OCI-LY7 (cell line): ENCODE results near the gene CYTH3. TPM values are rescaled to one million over a fixed set of nuclear protein-coding genes. Genes with fewer than 3 reads are reported as not detected.

Experiments
- BruUV-seq: library from RNA; stranded (reverse); fragments of 400-500 nt; replicated peaks from 2 replicates; lab custom pipeline; 2021; lab: Mats Ljungman, UMichigan
- CTCF ChIA-PET: fragments of 300-600 bp; sonication (Branson Sonifier 250); formaldehyde crosslinking; loops from one replicate; lab custom pipeline; 2022; ENCODE audit warnings: antibody characterized with exemption; ENCODE audit not compliant: unreplicated experiment; lab: Charles Lee
- POLR2A ChIA-PET: fragments of 300-600 bp; sonication (Branson Sonifier 250); formaldehyde crosslinking; loops from one replicate; lab custom pipeline; 2022; ENCODE audit warnings: antibody characterized with exemption; lab: Charles Lee
- DNase-seq: peaks from one replicate; pipeline ENCODE4 v3.0.0-alpha.2; 2015; ENCODE audit warnings: low spot score
- H2AFZ ChIP-seq: fragments of 200-600 bp; sonication (generic), shearing (Covaris generic); 2 replicates; pipeline ENCODE4 v1.6.1; 2014; ENCODE audit warnings: mild to moderate bottlenecking, antibody characterized with exemption, low read length, moderate library complexity
- H3K27ac ChIP-seq: fragments of 200-600 bp; sonication (generic); 2 replicates; pipeline ENCODE4 v1.5.1; 2014; ENCODE audit warnings: mixed run types, low read depth, mild to moderate bottlenecking, moderate library complexity, low read length, inconsistent platforms; ENCODE audit not compliant: poor library complexity, severe bottlenecking
- H3K36me3 ChIP-seq: fragments of 200-600 bp; sonication (generic); 2 replicates; pipeline ENCODE4 v1.6.1; 2014; ENCODE audit warnings: mild to moderate bottlenecking, antibody characterized with exemption, low read length, moderate library complexity, mixed read lengths; ENCODE audit not compliant: insufficient read depth
- H3K4me1 ChIP-seq: fragments of 200-600 bp; sonication (generic); 2 replicates; pipeline ENCODE4 v1.5.1; 2014; ENCODE audit warnings: mild to moderate bottlenecking, low read length; ENCODE audit not compliant: insufficient read depth, poor library complexity, severe bottlenecking
- H3K4me2 ChIP-seq: fragments of 200-600 bp; sonication (generic); 2 replicates; pipeline ENCODE4 v1.6.1; 2014; ENCODE audit warnings: mild to moderate bottlenecking, low read length
- H3K4me3 ChIP-seq: fragments of 200-600 bp; sonication (generic); 2 replicates; pipeline ENCODE4 v1.5.1; 2014; ENCODE audit warnings: mild to moderate bottlenecking, low read depth, low read length; ENCODE audit not compliant: poor library complexity, severe bottlenecking
- H3K79me2 ChIP-seq: fragments of 200-600 bp; sonication (generic); 2 replicates; pipeline ENCODE4 v1.6.1; 2016; ENCODE audit warnings: low read depth, mild to moderate bottlenecking, low read length, moderate library complexity, mixed read lengths; ENCODE audit not compliant: insufficient read depth
- H3K9me2 ChIP-seq: fragments of 200-600 bp; sonication (generic); 2 replicates; pipeline ENCODE4 v1.6.1; 2016; ENCODE audit warnings: mild to moderate bottlenecking, low read length, mixed read lengths; ENCODE audit not compliant: insufficient read depth
- H3K9me3 ChIP-seq: fragments of 200-600 bp; sonication (generic); 2 replicates; pipeline ENCODE4 v1.6.1; 2014; ENCODE audit warnings: mild to moderate bottlenecking, mixed run types, low read length, mixed read lengths
- H4K20me1 ChIP-seq: fragments of 200-600 bp; sonication (generic); 2 replicates; pipeline ENCODE4 v1.6.1; 2014; ENCODE audit warnings: mild to moderate bottlenecking, antibody characterized with exemption, low read length, moderate library complexity, mixed read lengths; ENCODE audit not compliant: insufficient read depth
- EZH2phosphoT487 ChIP-seq: fragments of 200-600 bp; sonication (generic); IDR thresholded peaks from 2 replicates; pipeline ENCODE4 v1.6.1; 2018; ENCODE audit warnings: low read depth, borderline replicate concordance, mild to moderate bottlenecking, mixed run types, antibody characterized with exemption, low read length, moderate library complexity, mixed read lengths
- intact Hi-C: fragments of 100-400 bp; cut with micrococcal nuclease; formaldehyde crosslinking; loops from one replicate; pipeline ENCODE4 v1.10.0; 2022; ENCODE audit not compliant: unreplicated experiment
- total RNA-seq, 2 experiments: library from RNA; depleted of rRNA in 1 of 2; stranded (reverse); fragments of >200 nt in 1 of 2; shearing (Covaris generic) in 1 of 2; gene quantifications; 2 replicates each; pipeline ENCODE4 v1.2.3, GENCODE V29; 2014 to 2022
- TF ChIP-seq, protein P1 (sequence below): fragments of 200-600 bp; sonication (generic); conservative IDR thresholded peaks from 2 replicates; pipeline ENCODE4 v1.5.1; 2014; ENCODE audit warnings: mild to moderate bottlenecking, antibody characterized with exemption, low read length, moderate library complexity, mixed read lengths

Gene CYTH3
- total RNA-seq, 2 experiments from 2014 or later: 3.7 to 4.7 TPM

- intact Hi-C loops: no loop called here
- H3K36me3 ChIP-seq: peaks cover 75% of the 10 kb centered on the region
These were observed 114.6 kb downstream of the CYTH3 start for GRCh38 chr7:6157685-6158423.

DNA sequence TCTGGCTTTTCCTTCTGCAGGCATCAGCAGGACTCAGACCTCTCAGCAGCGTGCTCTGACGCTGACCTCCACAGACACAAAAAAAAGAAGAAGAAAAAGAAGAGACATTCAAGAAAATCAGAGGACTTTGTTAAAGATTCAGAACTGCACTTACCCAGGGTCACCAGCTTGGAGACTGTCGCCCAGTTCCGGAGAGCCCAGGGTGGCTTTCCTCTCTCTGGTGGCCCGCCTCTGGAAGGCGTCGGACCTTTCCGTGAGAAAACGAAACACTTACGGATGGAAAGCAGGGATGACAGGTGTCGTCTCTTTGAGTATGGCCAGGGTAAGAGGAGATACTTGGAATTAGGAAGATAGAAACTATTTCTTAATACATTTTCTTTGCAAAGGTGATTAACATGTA, 115.7 kb downstream of the CYTH3 start:
- CTCF ChIA-PET: no interaction called here
- no TSS peak for BruUV-seq

More at GRCh38 chr7:6157685-6158423, 114.6 kb downstream of the CYTH3 start:
- Histone ChIP-seq H3K27ac (no peak overlapping the region), H3K79me2 (no peaks in the 10 kb centered on the region), H3K9me3 (no peaks in the 10 kb centered on the region), H3K4me3 (no peak overlapping the region), H4K20me1 (no peaks in the 10 kb centered on the region), H3K9me2 (no peaks in the 10 kb centered on the region), H3K4me1 (peaks cover 6% of the 10 kb centered on the region), H2AFZ (no peak overlapping the region), H3K4me2 (no peak overlapping the region)
- TF ChIP-seq, protein P1, sequence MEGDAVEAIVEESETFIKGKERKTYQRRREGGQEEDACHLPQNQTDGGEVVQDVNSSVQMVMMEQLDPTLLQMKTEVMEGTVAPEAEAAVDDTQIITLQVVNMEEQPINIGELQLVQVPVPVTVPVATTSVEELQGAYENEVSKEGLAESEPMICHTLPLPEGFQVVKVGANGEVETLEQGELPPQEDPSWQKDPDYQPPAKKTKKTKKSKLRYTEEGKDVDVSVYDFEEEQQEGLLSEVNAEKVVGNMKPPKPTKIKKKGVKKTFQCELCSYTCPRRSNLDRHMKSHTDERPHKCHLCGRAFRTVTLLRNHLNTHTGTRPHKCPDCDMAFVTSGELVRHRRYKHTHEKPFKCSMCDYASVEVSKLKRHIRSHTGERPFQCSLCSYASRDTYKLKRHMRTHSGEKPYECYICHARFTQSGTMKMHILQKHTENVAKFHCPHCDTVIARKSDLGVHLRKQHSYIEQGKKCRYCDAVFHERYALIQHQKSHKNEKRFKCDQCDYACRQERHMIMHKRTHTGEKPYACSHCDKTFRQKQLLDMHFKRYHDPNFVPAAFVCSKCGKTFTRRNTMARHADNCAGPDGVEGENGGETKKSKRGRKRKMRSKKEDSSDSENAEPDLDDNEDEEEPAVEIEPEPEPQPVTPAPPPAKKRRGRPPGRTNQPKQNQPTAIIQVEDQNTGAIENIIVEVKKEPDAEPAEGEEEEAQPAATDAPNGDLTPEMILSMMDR: no peak
- no peak for TF ChIP-seq EZH2phosphoT487
- CTCF ChIA-PET: no interaction called here
- DNase-seq: no peak
- POLR2A ChIA-PET: no interaction called here
- no TSS peak for BruUV-seq

More for the DNA sequence above, 115.7 kb downstream of the CYTH3 start:
- TF ChIP-seq EZH2phosphoT487: no peak
- TF ChIP-seq, protein P1: no peak
- Histone ChIP-seq H2AFZ (no peak overlapping the region), H3K79me2 (no peaks in the 10 kb centered on the region), H3K27ac (no peak overlapping the region), H3K4me1 (peaks cover 3% of the 10 kb centered on the region), H4K20me1 (no peaks in the 10 kb centered on the region), H3K9me2 (no peaks in the 10 kb centered on the region), H3K4me3 (no peak overlapping the region), H3K36me3 (peaks cover 84% of the 10 kb centered on the region), H3K4me2 (no peak overlapping the region), H3K9me3 (no peaks in the 10 kb centered on the region)
- intact Hi-C loops: no loop called here
- no peak for DNase-seq
- POLR2A ChIA-PET: no interaction called here
